Fibroblast of skin of left biceps (primary cell): ENCODE data around the gene LCNL1.
"Not testable (repeated sequence)": the region's sequence is repeated elsewhere in the genome, so short reads cannot be mapped to it uniquely, and the experiment has no call there.

Source experiments
- DNase-seq, 2 experiments: peaks; one replicate each; pipeline ENCODE4 v3.0.0-alpha.2; 2013; ENCODE audit warnings: low read depth in 2 of 2

The LCNL1 gene

DNA sequence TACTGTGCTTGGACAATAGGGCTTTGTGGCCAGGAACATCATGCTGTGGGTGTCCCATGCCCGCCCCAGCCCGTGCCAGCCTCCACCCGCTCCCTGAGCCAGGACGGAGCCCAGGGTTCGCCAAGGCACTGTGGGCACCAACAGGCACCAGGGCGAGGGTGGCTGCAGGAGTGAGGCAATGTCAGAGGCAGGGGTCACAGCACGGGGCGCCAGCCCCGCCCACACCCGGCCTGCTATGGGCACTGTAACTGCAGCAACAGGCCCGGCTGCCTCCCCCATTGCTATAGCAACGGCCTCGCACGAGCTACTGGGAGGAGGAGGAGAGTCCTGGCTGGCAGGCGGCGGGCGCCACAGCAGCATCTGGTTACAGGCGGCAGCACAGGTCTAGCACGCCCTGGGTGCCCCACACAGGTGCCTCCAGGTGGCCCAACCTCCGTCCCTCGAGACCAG is 42.7 kb downstream of the LCNL1 start:
- no peak for DNase-seq

DNA sequence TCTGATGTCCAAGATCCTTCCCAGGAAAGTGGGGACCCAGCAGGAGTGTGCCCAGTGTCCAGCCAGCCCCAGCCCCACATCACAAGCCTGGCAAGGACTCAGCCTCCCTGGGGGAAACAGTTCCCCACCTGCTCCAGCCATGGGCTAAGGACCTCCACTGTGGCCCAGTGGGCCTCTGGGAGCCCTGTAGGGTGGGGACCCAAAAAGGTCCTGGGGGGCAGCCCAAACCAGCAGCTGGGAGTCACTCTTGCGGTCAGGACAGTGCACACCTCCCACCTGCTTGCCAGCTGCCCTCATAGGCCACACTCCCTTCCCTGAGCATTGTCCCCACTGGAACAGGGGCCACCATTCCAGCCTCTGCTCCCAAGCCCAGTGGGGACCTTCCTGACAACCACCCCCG is 43.6 kb downstream of the LCNL1 start:
- no peak for DNase-seq

DNA sequence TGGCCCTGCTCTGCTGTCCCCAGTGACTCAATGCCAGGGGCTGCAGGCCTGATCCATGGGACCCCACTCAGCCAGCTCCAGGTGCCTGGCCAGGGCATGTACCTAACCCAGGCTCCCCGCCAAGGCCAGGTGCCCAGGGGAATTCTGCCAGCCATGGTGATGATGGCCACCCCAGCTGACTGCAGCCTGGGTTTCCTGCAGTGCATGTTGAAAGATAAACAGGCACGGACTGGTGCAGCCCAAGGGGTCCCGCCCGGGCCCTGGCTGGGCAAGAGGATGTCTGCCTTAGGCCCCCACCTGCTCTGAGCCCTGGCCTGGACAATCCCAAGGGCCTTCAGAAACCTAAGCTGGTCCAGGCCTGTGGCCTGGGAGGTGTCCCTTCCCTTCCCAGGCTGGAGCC is 44.0 kb downstream of the LCNL1 start:
- no peak for DNase-seq

DNA sequence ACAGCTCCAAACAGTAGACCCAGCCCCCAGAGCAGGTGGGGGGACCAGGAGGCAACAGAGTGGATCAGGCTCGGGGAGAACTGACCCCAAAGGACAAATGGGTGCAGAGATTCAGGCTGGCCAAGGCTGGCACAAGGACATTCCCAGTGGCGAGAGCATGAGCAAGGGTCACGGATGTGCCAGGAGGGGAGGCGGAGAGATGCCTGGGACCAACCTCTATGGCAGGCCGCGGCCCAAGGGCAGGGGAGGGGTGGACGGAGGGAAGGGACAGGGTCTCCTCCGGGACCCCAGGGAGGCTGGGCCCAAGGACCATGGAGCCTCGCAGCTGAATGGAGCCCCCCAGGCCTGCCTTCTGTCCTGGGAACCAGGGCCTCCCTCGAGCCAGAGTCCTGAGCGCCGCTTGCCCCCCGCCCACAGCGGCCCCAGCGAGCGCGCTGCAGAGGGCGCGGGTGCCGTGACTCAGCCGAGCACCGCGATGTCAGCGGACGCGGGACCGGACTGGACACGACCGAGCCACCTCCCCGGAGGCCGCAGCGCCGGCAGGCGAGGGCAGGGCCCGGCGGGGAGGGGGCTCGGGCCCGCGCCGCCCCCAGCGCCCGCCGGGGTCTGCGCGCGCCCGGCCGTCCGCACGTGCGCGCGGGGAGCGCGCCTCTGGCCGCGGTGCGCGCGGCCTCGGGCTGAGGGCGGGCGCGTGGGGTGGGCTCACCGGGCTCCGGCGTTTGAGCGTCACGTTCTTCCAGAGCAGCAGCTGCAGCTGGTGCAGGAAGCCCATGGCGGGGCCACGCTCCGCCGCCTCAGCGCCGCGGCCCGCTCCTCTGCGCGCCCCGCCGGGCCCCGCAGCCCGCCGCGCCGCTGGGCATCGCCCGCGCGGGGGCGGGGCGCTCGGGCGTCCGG is 44.8 kb downstream of the LCNL1 start, which contains the start of gene ABCA2:
ABCA2 (minus strand) TSS at position 869 of the 894 bp plus-strand sequence; CDS start at position 772, 97 bp downstream.
- DNase-seq, result no peak

DNA sequence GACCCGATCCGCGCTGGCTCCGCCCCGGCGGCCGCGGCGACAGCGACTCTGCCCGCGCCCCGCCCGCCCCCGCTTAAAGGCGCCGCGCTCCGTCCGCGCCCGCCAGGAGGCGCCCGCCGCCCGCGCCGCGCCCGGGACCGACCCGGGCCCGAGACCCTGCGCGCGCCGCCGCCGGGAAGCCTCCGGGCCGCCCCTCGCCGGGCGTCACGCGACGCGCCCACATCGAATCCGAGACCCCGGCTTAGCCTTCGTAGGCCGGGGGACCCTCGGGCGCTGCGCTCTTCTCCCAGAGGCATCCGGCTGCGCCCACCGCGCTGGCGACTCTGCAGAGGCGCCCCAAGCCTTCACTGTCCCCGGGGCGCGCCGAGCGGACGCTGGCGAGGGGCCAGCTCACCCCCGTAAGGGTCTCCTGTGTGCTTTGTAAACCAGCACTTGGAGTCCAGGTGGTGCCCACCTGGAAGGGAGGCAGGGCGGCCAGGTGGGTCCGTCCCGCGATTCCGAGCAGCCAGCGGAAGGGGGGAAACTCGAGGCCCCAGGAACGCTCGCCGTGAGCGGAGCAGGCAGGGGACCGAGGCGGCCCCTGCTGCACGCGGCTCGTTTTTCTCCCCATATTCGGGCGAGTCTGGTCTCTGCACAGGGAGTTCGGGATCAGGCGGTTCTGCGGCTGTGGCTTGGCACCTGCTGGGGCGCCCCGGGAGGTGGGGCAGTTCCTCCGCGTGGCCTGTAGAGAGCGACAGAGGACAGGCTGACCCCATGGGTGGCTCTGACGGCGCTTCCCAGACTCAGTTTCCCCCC is 45.7 kb downstream of the LCNL1 start:
- no peak for DNase-seq

DNA sequence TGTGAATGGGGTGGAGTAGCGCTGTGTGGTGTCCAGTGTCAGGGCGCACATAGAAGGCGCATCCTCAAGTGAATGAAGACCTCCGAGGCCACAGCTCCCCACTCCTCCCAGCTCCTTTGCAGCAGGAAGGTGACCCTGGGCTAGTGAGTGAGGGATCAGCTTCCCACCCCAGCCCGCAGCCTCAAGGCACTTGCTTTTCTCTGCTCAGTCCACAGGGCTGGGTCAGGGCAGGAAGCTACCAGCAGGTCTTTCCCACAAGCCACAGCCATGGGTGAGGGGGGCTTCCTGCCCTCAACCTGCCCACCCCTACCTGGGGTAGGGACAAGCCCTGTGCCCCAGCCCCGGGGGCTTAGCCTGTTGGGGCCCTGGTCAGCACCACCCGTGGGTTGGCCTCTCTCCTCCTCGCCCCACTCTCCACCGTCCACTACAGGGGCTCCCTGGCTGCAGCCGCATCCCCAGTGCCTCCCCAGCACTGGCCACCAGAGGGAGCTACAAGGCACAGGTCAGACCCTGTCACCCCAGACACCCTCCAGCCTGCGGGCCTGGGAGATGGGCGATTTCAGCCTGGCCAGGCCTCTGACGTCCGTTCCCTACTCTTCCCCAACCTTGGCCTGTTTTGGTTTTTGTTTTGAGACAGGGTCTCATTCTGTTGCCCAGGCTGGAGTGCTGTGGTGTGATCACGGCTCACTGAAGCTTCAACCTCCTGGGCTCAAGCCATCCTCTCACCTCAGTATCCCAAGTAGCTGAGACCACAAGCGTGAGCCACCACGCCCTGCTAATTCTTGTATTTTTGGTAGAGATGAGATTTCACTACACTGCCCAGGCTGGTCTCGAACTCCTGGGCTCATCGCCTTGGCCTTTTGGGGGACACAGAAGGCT is 46.5 kb downstream of the LCNL1 start:
- no peak for DNase-seq

DNA sequence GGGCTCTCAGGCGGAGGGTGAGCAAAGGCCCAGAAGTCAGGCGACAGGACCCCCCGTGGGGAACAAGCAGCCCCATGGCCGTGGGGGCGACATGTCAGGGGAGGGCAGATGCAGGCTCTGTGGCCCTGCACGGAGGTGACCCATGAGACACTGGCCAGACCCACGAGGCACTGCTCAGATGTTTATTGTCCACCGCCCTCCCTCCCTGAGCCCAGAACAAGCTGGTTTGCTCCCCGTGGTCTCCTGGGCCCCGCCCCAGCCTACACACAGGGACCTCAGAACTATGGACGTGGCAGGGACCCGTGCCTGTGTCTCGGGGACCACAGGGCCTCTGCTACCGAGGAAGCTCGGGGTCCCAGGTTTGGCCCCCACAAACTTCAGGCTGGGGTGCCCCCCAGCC is 47.2 kb downstream of the LCNL1 start:
- no peak for DNase-seq

DNA sequence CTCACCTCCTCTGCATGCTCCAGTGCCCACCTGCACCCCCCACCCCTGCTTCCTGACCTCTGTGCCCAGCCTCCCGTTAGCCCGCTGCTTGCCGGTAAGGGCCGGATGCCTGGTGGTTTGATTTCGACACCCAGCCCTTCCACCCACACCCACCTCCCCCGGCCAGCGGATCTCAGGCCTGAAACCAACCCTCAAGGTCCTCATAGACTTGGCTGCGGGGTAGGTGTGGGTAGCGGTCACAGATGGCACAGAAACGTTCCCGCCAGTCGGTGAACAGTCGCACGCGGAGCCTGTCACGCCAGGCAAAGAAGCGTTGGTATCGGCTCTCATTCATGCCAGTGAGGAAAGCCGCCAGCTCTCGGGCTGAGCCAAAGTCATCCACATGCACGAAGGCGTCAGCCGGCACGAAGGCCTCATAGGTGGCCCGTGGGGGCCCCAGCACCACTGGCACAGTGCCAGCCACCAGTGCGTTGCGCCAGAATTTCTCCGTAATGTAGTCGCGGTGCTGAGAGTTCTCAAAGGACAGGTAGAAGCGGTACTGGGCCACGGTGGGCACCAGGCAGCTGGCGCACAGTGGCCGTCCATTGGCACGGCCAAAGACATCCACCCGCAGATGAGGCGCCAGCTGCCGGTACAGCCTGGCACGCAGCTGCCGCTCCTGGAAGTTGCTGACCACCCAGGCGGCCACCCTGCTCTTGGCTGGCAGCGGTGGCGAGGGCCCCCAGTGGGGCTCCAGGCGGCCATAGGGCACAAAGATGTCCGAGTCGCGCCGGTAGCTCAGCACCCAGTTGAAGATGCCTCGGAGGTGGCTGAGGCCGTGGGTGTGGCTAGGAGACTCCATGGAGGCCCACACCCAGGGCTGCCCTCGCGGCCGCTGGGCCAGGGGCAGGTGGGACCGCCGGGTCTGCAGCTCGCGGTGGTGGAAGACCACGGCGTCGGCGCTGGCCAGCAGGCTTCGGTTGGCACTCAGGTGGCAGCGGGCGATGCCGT is 48.0 kb downstream of the LCNL1 start:
- no peak for DNase-seq

DNA sequence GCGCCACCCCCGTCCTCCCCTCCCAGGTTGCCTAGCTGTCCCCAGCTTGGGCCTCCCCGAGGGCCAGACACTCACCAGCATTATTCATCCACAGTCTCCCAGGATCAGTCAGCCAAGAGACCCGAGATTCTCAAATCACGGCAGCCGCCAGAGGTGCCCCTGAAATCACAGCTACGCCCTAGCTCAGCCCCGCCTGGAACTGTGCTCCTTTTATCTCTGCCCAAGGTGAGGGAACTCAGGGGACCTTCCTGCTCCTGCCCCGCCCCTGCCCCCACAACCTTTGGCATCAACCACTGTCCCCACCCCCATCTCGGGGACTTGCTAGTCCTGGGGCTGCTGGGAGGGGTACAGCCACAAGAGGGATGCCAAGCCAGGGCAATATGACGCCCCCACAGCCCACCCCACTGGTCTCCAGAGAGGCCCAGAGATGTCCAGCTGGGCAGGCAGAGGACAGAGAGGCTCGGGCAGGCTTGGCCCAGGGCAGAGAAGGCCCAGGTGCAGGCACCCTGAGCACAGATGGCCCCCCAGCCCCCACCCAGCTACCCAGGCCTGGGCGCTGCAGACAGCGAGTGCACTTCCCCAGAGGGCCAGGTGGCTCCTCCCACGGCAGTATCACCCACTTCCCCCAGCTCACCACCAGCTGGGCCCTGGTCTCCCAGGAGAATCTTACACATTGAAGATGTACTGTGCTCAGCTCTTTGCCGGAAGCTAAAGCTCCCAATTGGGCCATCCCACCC is 49.3 kb downstream of the LCNL1 start, which contains the start of gene FUT7:
FUT7 (minus strand) TSS at position 185 of the 737 bp plus-strand sequence; CDS start at position 88, 97 bp downstream.
- DNase-seq, result no peak

DNA sequence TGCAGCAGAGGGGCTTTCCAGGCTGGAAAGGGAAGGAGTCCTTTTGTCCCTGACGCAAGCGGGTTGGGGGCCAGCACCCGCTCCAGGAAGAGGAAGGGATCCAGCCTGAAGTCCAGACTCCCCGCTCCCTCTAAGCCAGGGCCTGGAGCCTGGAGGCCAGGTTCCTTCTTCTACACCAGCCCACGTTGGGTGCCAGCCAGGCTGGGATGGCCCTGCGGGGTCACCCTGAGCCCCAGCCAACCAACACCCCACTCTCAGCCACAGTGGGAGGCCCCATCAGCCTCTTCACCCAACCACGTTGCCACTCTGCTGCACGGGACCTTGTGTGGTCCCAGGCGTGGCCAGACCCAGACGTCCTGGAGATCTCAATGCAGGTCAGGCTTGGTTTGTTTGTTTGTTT is 50.1 kb downstream of the LCNL1 start:
- DNase-seq, result no peak

DNA sequence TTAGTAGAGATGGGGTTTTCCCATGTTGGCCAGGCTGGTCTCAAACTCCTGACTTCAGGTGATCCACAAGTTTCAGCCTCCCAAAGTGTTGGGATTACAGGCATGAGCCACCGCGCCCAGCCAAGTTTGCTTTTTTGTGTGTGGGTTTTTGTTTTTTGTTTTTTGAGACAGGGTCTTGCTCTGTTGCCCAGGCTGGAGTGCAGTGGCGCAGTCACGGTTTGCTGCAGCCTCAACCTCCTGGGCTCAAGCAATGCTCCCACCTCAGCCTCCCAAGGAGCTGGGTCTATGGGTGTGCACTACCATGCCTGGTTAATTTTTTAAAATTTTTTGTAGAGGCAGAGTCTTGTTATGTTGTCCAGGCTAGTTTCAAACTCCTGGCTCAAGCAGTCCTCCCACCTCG is 50.7 kb downstream of the LCNL1 start:
- DNase-seq, result not testable (repeated sequence)

DNA sequence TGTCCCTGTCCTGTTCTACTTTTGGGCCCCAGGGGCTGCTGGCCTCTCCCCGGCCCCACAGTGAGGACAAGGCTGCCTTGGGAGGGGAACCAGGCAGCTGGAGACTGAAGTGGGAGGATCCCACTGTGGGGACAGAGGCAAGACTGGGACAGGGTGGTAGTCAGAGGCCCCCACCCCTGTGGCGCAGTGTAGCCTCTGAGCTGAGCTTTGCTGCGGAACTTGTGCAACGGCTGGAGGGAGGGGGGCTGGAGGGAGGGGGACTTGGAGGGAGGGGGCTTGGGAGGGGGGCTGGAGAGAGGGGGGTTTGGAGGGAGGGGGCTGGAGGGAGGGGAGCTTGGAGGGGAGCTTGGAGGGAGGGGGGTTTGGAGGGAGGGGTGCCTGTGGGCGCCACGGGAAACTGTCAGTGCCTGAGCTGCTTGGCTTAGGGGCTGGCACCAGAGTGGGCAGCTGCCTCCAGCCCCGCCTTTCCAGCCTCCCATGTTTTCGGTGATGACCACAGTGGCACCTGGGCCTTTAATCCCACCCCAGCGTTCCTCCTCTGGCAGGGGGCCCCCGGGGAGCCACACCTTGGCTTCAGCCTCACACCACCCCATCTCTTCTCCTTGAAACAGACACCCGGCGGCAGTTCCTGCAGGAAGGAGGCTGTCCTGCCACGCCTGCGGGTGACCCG is 51.4 kb downstream of the LCNL1 start:
- DNase-seq, result no peak

DNA sequence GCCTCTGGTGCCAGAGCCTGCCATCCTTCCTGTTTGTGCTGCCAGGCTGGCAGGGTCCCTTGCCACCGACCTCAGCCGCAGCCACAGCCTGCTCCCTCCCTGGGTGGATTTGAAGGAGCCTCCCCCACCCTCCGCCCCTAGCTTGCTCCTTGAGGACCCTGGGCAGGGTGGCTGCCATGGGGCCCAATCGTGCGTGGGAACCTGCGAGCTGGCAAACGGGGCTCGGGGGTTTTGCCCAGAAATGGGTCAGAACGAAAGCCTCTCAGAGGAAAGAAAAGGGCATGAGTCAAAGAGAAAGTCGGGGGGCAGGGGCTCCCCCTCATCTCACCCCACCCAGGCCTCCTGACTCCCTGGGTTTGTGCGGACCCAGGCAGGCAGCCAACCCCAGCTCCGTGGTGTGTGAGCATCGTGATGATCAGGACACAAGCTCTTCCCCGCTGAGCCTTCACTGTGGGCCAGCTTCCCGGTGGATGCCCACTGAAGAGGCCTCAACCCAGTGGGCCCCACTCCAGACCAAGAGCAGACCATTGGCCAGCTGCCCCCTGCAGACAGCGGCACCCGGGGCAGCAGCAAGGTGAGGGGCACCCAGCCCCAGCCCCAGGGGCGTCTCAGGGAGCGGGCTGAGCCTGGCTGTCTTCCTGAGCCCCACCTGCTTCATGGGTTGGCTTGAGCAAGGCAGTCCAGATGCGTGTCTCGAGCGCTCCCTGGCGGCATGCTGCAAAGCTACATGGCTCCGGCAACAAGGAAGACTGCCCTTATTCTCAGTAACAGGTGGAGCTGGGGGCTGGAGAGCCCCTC is 52.1 kb downstream of the LCNL1 start:
- peak in 1 of 2 experiments; percentile 20 for DNase-seq
